GM12865 (cell line): Measurements from ENCODE around the gene PANK2.
"Not testable (repeated sequence)": the region's sequence is repeated elsewhere in the genome, so short reads cannot be mapped to it uniquely, and the experiment has no call there.

Experiments
- DNase-seq: peaks from one replicate; pipeline ENCODE4 v3.0.0; 2010; ENCODE audit warnings: low read depth
- H3K4me3 ChIP-seq: 2 replicates; pipeline ENCODE4 v1.5.1; 2011; ENCODE audit warnings: mild to moderate bottlenecking, low read depth, low read length, control low read depth
- TF ChIP-seq, protein P1 (sequence below): IDR thresholded peaks from 2 replicates; pipeline ENCODE4 v1.5.1; 2011; ENCODE audit warnings: low read length, control low read depth, low read depth, inconsistent platforms; ENCODE audit not compliant: insufficient read depth; ENCODE audit errors: missing control alignments

PANK2 gene

DNA sequence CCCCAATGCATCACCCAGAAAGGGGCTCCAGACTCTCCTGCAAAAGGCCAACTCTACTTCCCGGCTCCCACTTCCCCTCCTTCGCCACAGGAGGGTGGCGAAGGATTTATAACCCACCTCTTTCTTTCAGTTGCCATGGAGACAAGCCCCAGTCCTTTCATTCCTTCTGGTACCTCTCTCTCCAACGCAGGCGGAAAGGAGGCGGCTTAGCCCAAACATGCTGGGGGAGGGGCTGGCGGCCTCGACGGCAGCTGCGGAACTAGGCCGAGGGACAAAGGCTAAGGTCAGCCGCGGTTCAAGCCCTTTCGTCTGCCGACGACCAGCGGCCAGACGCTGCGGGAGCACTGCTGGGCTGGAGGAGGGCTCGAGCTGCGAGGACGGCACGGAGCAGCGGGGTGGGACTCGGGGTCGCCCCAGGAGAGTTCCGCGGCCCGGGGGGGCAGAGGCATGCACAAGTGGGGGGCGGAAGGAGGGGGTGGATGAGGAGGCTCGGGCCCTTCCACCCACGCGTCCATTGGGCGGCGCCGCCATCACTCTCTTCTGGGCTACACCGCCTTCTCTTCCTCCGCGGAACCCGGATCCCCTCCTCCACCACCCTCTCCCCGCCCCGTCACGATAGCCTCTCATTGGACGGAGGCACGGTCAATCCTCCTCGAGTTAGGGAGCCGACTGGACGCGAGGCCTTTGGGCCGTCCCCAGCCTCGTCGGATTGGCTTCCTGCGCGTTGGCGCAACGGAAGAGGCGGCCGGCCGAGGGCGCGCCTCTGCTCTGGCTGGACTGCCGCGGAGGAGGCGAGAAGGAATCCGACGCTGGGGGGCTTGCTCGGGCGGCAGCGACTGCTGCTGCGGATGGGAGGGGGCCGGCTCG is at the start of gene PANK2:
PANK2 (plus strand) TSS at position 766 of the 867 bp plus-strand sequence.
- TF ChIP-seq, protein P1, sequence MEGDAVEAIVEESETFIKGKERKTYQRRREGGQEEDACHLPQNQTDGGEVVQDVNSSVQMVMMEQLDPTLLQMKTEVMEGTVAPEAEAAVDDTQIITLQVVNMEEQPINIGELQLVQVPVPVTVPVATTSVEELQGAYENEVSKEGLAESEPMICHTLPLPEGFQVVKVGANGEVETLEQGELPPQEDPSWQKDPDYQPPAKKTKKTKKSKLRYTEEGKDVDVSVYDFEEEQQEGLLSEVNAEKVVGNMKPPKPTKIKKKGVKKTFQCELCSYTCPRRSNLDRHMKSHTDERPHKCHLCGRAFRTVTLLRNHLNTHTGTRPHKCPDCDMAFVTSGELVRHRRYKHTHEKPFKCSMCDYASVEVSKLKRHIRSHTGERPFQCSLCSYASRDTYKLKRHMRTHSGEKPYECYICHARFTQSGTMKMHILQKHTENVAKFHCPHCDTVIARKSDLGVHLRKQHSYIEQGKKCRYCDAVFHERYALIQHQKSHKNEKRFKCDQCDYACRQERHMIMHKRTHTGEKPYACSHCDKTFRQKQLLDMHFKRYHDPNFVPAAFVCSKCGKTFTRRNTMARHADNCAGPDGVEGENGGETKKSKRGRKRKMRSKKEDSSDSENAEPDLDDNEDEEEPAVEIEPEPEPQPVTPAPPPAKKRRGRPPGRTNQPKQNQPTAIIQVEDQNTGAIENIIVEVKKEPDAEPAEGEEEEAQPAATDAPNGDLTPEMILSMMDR = peak; percentile 35
- DNase-seq = peak; percentile 99
- peak within 1 kb of the TSS; percentile 99 for H3K4me3 ChIP-seq

DNA sequence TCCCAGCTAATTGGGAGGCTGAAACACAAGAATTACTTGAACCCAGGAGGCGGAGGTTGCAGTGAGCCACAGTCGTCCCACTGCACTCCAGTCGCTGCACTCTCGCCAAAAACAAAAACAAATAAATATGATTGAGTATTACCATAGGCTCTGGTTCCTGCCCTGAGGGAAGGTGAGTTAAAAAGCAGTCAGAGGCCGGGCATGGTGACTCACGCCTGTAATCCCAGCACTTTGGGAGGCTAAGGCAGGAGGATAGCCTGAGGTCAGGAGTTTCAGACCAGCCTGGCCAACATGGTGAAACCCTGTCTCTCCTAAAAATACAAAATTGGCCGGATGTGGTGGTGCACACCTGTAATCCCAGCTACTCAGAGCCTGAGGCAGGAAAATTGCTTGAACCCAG is 49.0 kb upstream of the PANK2 start:
- DNase-seq = not testable (repeated sequence)

DNA sequence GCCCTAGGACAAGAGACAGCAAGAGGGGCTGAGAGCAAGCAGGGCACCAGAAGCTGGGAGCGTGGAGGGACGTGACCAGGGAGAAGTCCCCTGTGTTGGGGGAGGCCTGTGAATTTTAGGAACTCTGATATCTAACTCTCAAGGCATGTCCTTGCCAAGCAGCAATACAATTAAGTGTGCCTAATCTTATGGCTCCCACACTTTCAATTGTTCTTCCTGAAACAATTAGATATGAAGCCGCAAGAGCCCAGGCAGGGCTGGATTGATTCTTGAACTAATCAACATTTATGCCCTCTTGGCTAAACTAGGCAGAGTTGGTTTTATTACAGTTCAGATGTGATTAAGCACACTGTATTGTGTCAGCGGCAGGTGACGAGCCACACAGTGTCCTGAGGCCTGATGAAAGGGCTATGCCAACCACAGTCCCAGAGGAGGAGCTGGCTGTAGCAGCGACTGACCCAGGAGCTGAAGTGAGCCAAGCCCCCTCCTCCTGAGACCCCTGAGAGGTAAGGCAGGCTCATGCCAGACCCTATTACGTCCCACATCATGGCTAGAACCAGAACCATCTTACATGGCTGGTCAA is 46.7 kb upstream of the PANK2 start:
- TF ChIP-seq, protein P1 = no peak
- DNase-seq = no peak
- no peak overlapping the region for H3K4me3 ChIP-seq

More for the DNA sequence above, 49.0 kb upstream of the PANK2 start:
- not testable (repeated sequence) for H3K4me3 ChIP-seq

DNA sequence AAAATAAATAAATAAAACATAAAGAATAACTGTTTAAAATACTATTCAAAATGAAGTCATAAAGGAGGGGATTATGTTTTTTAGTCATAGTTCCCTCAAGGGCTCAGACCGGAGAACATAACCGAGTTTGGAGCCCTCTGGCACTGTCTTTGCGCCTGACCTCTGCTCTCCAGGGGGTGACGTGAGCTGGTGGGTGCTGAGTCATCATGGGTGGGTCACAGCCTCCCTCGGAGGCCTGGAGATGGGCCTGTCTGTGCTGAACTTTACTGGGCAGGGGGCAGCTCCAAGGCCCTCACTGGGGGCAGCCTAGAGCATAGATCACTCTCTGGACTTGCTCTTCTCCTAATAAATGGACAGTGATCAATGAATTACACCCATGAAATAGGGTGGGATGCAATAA is 45.7 kb upstream of the PANK2 start:
- TF ChIP-seq, protein P1 = no peak

DNA sequence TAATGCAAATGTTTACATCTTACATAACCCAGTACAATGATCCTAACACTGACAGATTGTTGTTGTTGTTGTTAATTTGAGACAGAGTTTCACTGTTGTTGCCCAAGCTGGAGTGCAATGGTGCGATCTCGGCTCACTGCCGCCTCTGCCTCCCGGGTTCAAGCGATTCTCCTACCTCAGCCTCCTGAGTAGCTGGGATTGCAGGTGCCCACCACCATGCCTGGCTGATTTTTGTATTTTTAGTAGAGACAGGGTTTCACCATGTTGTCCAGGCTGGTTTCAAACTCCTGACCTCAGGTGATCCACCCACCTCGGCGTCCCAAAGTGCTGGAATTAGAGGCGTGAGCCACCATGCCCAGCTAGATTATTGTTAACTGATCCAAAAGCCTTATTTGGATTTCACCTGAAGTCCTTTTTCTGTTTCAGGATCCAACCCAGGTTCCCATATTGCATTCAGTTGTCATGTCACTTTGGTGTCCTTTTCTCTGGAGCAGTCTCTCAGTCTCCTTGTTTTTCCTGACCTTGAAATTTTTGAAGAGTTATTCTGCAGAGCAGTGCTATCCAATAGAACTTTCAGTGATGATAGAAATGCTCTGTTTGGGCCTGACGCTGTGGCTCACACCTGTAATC is 45.1 kb upstream of the PANK2 start:
- DNase-seq, H3K4me3 ChIP-seq: not testable (repeated sequence)

More for the DNA sequence above, 45.7 kb upstream of the PANK2 start:
- no peak for DNase-seq
- H3K4me3 ChIP-seq = no peak overlapping the region

DNA sequence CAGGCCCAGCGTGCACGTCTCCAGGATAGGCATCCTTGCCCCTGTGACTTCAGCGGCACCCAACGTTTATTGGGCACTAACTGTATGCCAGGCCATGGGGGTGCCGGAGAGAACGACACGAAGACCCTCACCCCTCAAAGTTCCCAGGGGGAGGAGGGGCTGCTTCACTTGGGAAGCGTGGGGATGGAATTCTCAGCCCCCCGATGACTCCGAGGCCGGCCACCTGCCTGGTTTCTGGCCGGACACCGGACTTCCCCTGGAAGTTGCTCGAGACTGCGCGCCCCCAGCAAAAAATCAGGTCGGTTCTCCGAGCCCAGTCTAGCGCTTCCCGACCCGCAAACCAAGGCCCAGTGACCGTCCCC is 42.8 kb upstream of the PANK2 start:
- TF ChIP-seq, protein P1 = no peak
- no peak for DNase-seq
- H3K4me3 ChIP-seq = peak overlapping the region; percentile 89

DNA sequence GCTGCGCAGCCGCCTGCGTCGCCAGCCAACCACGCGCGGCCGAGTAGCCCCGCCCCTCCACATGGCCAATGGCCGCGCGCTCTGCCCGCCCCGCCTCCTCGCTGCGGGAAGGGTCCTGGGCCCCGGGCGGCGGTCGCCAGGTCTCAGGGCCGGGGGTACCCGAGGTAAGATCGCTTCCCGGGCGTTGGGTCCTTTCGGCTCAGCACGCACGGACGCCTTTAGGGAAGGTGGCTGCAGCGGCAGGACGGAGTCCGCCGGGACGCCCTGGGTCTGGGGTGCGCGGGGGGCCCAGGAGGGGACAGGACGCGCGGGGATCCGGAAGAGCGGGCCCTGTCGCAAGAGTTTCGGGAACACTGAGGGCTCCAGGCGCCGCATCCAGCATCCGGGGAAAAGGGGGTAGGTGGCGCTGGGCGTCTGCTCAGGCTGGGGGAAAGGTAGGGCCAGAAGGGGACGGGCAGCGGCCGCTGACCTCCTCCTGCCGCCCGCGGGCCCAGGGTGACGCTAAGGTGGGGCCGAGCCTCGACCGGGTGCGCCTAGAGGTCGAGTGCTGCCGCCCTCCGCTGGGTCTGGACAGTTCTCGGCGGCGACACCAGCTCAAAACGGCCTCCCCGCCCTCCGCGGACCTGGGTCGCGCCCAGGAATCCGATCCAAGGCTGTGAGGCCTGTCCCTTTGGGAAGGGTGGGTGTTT is 42.3 kb upstream of the PANK2 start, which contains the start of gene MAVS:
MAVS (plus strand) TSS at position 95 of the 689 bp plus-strand sequence. CDS start 7,791 bp downstream, outside the sequence.
- peak; percentile 90 for DNase-seq
- H3K4me3 ChIP-seq = peak within 1 kb of the TSS; percentile 89
- TF ChIP-seq, protein P1 = no peak
